ENCODE data around the gene GNB1. TPM values are rescaled to one million over a fixed set of nuclear protein-coding genes. Genes with fewer than 3 reads are reported as not detected.
A peak's percentile ranks its signal among the peaks of the same experiment; 100 is the strongest.

GNB1 gene
- total RNA-seq, 1 experiment from 2014 or later = 50.5 TPM

GRCh38 chr1:1853593-1854257, 37.2 kb downstream of the GNB1 start:
- in situ Hi-C loops (cut with HindIII; ENCODE audit: low pct_unique_long_range_greater_than_20kb, low sequenced_read_pairs) = no loop called here

GRCh38 chr1:1852619-1853414, 38.1 kb downstream of the GNB1 start:
- DNase-seq (ENCODE audit: low read depth, low spot score) = no peak

More at GRCh38 chr1:1853593-1854257, 37.2 kb downstream of the GNB1 start:
- DNase-seq (ENCODE audit: low read depth, low spot score) = peak; percentile 58

GRCh38 chr1:1847890-1848289, 43.0 kb downstream of the GNB1 start:
- DNase-seq (ENCODE audit: low read depth, low spot score) = no peak
- in situ Hi-C loops (cut with HindIII; ENCODE audit: low pct_unique_long_range_greater_than_20kb, low sequenced_read_pairs) = no loop called here

More at GRCh38 chr1:1852619-1853414, 38.1 kb downstream of the GNB1 start:
- in situ Hi-C loops (cut with HindIII; ENCODE audit: low pct_unique_long_range_greater_than_20kb, low sequenced_read_pairs) = no loop called here

- no peak for DNase-seq (ENCODE audit: low read depth, low spot score)
- in situ Hi-C loops (cut with HindIII; ENCODE audit: low pct_unique_long_range_greater_than_20kb, low sequenced_read_pairs) = no loop called here
These were observed 43.6 kb downstream of the GNB1 start for GRCh38 chr1:1847061-1847850.

- in situ Hi-C loops (cut with HindIII; ENCODE audit: low pct_unique_long_range_greater_than_20kb, low sequenced_read_pairs) = no loop called here
- no peak for DNase-seq (ENCODE audit: low read depth, low spot score)
These were observed 44.4 kb downstream of the GNB1 start for GRCh38 chr1:1846386-1846918.

- DNase-seq (ENCODE audit: low read depth, low spot score) = no peak
- in situ Hi-C loops (cut with HindIII; ENCODE audit: low pct_unique_long_range_greater_than_20kb, low sequenced_read_pairs) = no loop called here
These were observed 48.3 kb downstream of the GNB1 start for GRCh38 chr1:1842360-1843146.

- in situ Hi-C loops (cut with HindIII; ENCODE audit: low pct_unique_long_range_greater_than_20kb, low sequenced_read_pairs) = no loop called here
- DNase-seq (ENCODE audit: low read depth, low spot score) = no peak
These were observed 49.3 kb downstream of the GNB1 start for GRCh38 chr1:1841575-1841995.

- no peak for DNase-seq (ENCODE audit: low read depth, low spot score)
- in situ Hi-C loops (cut with HindIII; ENCODE audit: low pct_unique_long_range_greater_than_20kb, low sequenced_read_pairs) = no loop called here
These were observed 51.4 kb downstream of the GNB1 start for GRCh38 chr1:1839311-1839965.

- in situ Hi-C loops (cut with HindIII; ENCODE audit: low pct_unique_long_range_greater_than_20kb, low sequenced_read_pairs) = no loop called here
These were observed 54.8 kb downstream of the GNB1 start for GRCh38 chr1:1836119-1836518.

GRCh38 chr1:1835546-1835945, 55.3 kb downstream of the GNB1 start:
- in situ Hi-C loops (cut with HindIII; ENCODE audit: low pct_unique_long_range_greater_than_20kb, low sequenced_read_pairs) = no loop called here
- DNase-seq (ENCODE audit: low read depth, low spot score) = no peak

More at GRCh38 chr1:1836119-1836518, 54.8 kb downstream of the GNB1 start:
- no peak for DNase-seq (ENCODE audit: low read depth, low spot score)

GRCh38 chr1:1833916-1834325, 57.0 kb downstream of the GNB1 start:
- no peak for DNase-seq (ENCODE audit: low read depth, low spot score)
- in situ Hi-C loops (cut with HindIII; ENCODE audit: low pct_unique_long_range_greater_than_20kb, low sequenced_read_pairs) = no loop called here

- in situ Hi-C loops (cut with HindIII; ENCODE audit: low pct_unique_long_range_greater_than_20kb, low sequenced_read_pairs) = no loop called here
- DNase-seq (ENCODE audit: low read depth, low spot score) = no peak
These were observed 57.4 kb downstream of the GNB1 start for GRCh38 chr1:1833456-1833855.

- in situ Hi-C loops (cut with HindIII; ENCODE audit: low pct_unique_long_range_greater_than_20kb, low sequenced_read_pairs) = no loop called here
- DNase-seq (ENCODE audit: low read depth, low spot score) = no peak
These were observed 58.1 kb downstream of the GNB1 start for GRCh38 chr1:1832820-1833219.

GRCh38 chr1:1832166-1832565, 58.7 kb downstream of the GNB1 start:
- in situ Hi-C loops (cut with HindIII; ENCODE audit: low pct_unique_long_range_greater_than_20kb, low sequenced_read_pairs) = no loop called here
- no peak for DNase-seq (ENCODE audit: low read depth, low spot score)

GRCh38 chr1:1827089-1827848, 63.6 kb downstream of the GNB1 start:
- no peak for DNase-seq (ENCODE audit: low read depth, low spot score)

More at GRCh38 chr1:1827089-1827848, 63.6 kb downstream of the GNB1 start:
- in situ Hi-C loops (cut with HindIII; ENCODE audit: low pct_unique_long_range_greater_than_20kb, low sequenced_read_pairs) = no loop called here
